Gastroesophageal sphincter (tissue), 3 donors: ENCODE data around the gene ATP5F1D.

Experiments used
- POLR2A ChIP-seq, 2 donors: fragments of 450-650 bp; IDR thresholded peaks; one replicate each; pipeline ENCODE4 v1.6.1; 2017; ENCODE audit warnings: antibody characterized with exemption in 2 of 2, mild to moderate bottlenecking in 2 of 2, moderate library complexity in 1 of 2
- POLR2AphosphoS5 ChIP-seq: sonication (generic); formaldehyde crosslinking; IDR thresholded peaks from one replicate; pipeline ENCODE4 v1.6.1; 2017; ENCODE audit warnings: antibody characterized with exemption
- TF ChIP-seq, protein P1 (sequence below), 4 experiments: fragments of 200-600 bp in 2 of 4; fragments of 450-650 bp in 2 of 4; sonication (generic) in 1 of 4; IDR thresholded peaks; one replicate each; pipeline ENCODE4 v1.5.1; 2017 to 2019; ENCODE audit warnings: antibody characterized with exemption in 4 of 4, mild to moderate bottlenecking in 2 of 4, moderate library complexity in 2 of 4

DNA sequence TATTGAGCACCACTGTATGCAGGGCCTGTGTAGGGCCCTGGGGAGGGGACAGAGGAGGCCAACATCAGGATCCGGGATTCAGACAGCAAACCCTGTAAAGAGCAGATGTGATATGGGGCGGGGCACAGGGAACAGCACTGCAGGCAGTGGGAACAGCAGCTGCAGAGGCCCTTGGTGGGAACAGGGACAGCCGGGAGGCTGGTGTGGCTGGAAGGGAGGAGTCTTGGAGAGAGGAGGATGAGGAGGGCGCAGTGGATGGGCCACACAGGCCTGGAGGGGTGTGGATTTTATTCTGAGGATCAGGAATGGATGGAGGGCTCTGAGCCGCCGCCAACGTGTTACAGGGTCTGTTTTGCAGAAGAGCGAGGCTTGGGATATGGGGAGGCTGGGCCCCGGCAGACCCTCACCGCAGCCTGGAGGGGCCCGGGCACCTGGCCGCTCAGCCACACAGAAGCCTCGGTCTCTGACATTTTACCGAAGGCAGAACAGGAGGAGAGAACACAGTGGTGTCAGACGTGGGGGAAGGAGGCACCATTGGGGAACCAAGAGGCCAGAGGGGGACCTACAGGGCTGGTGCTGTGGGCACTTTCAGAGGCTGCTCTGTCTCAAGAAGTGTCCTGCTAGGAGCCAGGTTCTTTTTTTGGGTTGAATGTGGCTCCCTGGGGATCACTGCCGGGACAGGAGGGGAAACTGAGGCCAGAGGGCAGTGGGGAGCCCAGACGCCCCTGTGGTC, 51.0 kb downstream of the ATP5F1D start:
- TF ChIP-seq, protein P1, sequence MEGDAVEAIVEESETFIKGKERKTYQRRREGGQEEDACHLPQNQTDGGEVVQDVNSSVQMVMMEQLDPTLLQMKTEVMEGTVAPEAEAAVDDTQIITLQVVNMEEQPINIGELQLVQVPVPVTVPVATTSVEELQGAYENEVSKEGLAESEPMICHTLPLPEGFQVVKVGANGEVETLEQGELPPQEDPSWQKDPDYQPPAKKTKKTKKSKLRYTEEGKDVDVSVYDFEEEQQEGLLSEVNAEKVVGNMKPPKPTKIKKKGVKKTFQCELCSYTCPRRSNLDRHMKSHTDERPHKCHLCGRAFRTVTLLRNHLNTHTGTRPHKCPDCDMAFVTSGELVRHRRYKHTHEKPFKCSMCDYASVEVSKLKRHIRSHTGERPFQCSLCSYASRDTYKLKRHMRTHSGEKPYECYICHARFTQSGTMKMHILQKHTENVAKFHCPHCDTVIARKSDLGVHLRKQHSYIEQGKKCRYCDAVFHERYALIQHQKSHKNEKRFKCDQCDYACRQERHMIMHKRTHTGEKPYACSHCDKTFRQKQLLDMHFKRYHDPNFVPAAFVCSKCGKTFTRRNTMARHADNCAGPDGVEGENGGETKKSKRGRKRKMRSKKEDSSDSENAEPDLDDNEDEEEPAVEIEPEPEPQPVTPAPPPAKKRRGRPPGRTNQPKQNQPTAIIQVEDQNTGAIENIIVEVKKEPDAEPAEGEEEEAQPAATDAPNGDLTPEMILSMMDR (IDR thresholded peaks at IDR 0.05) = no peak
- TF ChIP-seq POLR2AphosphoS5 (no peak), POLR2A (IDR thresholded peaks at IDR 0.05) (no peak)
